Middle frontal gyrus (tissue), 1 donor: Measurements from ENCODE around the gene ARHGEF6.

Source experiments
- DNase-seq: peaks from one replicate; pipeline ENCODE4 v3.0.0-alpha.2; 2015; ENCODE audit warnings: low spot score; ENCODE audit errors: extremely low spot score

ARHGEF6 gene

DNA sequence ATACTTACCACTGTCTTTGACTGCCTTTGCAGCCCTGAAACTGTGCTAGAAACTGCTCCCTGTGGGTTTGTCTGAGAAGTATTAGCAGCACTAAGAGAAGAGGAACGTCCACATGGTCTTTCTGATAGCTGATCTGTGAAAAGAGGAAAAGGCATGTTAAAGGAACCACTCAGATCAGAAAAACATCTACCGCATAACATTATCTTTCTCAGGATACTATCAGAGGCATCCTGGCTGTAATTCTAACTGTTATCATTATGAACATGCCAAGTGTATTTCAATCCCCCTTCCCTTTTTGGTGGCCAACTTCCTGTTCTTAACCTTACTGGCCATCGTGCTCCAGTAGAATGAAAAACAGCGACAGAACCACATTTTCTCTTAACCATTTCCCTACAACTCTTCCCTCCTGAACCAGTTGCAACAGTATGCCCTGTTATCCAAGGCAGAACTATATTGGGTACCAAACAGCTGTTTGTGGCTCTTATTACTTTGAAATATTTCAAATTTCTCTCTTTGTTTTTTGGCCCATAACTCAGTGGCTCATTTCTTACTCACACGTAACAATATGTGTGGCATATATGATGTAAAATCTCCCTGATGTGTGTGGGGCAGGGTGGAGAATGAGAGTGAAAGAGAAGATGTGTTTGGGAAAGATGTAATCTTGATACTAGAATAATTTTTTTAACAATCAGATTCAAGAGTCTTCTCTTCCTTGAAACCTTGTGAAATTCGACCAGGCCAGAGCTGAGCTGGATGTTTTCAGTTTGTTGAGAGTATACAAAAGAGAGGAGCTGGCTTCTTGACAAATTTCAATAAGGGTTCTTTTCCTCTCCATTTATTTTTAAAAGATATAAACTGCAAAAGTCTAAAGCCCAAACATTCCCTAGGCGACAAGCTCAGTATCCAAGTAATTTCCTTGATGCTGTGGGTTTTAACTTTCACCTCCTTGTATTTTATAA, 35.2 kb downstream of the ARHGEF6 start:
- DNase-seq = no peak

DNA sequence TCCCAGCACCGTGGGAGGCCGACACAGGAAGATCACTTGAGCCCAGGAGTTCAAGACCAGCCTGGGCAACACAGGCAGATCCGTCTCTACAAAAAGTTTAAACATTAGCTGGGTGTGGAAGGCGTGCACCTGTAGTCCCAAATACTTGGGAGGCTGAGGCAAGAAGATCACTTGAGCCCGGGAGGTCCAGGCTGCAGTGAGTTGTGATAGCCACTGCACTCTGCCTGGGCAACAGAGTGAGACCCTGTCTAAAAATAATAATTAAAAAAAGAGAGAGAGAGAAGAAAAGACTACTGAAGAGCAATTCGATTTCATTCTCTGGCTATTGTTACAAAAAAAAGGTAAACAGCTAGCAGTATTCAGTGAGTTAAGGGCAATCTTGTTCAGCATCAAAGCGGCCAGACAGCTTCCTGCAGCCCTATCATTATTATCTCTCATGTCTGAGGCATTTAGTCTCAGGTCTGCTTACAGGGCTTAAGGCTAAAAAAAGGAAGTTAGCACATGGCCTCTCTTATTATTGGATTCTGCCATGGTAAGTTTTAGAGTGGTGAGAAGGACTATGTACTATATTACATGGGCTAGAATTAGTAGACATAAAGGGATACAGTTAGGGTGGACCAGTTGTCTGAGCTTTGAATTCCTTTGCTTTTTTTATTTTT, 37.9 kb downstream of the ARHGEF6 start:
- no peak for DNase-seq

DNA sequence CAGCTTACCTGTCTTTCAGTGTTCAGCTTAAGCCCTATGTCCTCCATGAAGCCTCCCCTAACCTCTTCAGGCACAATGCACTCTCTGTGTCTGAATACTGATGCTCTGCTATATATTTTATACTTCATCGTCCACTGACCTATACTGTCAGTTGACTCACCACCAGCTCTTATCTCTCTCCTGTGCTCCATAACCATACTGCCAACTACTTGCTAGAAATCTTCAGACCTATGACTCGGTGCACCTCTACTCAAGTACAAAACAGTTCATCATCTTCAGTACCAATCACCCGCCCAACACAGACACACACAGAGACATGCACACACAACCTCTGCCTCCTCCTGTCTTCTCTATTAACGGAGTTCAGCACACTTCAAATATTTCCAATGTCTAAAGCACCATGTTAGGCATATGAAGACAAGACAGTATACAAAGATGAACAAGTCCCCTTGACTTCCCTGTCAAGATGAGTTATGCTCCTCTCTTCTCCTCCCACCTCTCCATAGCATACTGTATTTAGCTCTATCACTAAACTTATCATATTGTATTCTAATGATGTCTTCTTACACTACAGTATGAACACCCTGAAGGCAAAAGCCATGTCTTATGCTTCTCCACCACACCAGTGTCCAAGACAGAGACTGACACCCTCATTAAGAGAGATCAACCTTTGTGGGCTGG, 42.5 kb downstream of the ARHGEF6 start:
- DNase-seq = no peak

DNA sequence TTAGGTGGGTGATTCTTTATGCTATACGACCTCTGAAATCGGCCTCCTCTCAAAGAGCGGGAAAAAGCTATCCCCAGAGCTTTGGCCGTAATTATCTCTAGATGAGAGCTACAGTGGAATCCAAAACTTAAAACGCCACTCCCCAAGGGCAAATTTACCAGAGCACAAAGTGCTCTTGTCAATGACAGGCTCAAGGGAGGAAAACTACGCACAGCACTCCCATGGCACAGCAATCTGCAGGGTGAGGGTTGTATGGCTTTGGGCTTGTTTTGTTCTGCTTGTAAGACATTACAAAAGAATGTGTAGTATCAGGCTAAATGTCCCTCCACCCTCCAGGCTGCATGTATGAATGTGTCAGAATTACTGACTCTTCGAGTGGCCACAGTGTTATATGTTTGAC, 44.0 kb downstream of the ARHGEF6 start:
- no peak for DNase-seq

DNA sequence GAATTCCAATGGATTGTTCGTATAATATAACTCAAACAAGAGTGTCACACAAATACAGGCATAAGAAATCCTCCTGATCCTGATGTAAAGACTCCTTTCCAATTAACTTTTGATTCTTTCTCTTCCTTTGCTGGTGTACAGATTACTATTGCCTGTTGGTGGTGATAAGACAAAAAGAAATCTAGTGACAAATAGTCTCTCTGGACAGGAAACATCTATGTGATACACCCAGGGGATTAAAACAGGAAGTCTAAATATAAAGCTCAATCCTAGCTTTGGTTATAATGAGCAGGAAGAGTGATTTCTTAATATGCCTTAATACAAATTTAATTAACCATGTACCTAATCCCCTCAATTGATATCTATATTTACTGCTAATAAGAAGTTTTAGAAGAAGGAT, 45.1 kb downstream of the ARHGEF6 start:
- DNase-seq = no peak

DNA sequence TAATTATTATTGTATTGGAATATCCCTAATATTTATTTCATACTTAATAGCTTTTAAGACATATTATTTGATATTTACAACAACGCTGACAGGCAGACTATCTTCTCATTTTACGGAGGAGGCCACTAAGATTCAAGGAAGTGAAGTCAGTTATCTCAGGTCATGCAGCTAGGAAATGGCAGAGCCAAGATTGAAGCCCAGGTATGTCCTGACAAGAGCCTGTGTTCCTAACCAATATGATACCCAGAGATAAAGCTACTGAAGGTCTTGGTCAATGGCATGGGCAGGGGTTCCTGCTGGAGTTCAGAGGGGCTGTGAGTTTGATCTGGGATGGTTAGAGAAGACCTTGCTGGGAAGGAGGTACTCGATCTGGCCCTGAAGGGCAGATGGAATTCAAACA, 47.1 kb downstream of the ARHGEF6 start:
- DNase-seq = no peak

DNA sequence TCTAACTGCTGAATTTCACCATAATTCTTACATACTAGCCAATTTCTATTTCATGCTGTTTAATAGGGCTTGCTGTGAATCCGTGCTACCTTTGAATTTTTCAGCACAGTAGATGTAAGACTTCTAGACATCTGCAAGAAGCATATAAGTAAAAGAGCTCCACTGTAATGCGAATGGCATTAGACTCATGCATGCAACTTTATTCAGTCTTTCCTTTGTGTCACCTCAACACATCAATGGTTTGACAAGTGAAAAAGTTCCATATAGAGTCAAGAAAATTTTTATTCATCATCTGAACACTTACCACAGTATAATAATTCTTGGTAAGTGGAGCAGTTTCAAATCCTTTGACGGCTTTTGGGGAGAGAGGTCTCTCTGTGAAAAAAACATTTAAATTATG, 48.9 kb downstream of the ARHGEF6 start:
- DNase-seq = no peak

DNA sequence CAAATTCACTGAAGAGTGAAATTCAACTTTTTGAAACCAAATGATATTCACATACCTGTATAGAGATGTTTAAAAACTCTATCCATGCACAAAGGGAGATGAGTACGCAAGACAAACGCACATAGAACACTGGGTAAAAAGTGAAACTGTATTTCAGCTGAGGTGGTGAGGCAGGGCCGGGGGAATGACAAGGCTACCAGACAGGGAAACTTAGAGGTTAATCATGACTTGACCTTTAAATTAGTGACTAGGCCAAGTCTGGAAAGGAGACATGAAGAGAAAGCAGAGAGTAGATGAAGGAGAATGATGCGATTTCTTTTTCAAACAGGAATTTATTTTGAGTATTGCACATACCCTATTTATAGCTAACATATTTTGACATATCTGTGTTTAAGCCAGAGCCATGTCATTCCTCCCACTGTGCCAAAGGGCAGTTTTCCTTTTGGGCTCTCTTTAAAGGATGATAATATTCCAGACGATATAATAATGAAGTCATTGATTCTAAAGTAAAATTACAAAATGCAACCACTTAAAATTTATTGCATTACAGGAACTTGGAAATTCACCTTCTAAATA, 49.4 kb downstream of the ARHGEF6 start:
- DNase-seq = no peak

DNA sequence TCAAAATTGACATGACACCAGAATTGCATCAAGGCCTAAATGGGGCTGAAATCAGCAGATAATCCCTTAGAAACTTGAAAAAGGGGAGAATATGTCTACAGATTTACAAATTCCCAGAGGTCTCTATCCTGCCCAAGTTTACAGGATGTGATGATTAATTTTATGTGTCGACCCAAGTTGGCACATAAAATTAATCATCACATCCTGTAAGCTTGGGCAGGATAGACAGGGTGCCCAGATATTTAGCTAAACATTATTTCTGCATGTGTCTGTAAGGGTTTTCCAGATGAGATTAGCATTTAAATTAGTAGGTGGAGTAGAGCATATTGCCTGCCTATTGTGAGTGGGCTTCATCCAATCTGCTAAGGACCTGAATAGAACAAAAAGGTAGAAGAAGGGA, 52.3 kb downstream of the ARHGEF6 start:
- DNase-seq = no peak

DNA sequence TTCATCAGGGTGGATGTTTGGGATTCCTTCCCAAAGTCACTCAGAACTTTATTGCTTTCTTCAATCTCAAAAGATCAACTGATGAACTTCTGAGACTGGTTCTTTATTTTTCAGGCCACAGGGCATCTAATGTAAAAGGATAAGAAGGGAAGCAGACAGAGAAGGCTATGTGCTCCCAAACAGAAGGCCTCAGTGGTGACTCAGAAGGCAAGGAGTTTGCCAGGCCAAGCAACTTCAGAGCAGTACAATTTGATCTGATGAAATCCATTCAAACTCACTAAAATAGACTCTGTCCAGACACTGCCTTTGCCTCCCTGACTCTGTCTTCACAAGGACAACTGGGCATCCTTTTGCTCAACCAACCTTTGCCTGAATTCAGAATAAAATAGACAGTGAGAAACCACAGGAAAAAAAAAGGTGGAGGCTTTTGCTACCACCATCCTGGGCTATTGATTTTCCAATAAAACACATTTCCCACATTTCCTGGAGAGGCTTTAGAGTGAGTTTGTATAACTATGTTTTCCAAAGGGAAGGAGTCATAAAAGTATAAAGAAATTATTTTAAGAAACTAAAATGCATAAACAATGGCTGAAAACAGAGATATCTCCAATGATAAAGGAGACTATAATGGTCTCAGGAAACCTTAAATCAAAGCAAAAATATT, 55.2 kb downstream of the ARHGEF6 start:
- no peak for DNase-seq

DNA sequence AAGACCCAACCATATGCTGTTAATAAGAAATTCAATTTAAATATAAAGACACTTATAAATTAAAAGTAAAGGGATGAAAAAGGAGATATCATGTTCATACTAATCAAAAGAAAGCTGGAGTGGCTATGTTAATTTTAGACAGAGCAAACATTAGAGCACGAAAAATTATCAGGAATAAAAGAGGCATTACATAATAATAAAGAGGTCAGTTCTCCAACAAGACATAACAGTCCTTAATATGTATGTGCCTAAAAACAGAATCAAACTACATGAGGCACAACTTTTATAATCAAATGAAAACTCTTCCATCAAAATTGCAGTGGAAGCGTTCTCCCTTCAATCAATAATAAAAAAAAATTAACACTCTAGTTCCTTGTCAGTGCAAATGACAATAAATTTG, 62.6 kb downstream of the ARHGEF6 start:
- no peak for DNase-seq

DNA sequence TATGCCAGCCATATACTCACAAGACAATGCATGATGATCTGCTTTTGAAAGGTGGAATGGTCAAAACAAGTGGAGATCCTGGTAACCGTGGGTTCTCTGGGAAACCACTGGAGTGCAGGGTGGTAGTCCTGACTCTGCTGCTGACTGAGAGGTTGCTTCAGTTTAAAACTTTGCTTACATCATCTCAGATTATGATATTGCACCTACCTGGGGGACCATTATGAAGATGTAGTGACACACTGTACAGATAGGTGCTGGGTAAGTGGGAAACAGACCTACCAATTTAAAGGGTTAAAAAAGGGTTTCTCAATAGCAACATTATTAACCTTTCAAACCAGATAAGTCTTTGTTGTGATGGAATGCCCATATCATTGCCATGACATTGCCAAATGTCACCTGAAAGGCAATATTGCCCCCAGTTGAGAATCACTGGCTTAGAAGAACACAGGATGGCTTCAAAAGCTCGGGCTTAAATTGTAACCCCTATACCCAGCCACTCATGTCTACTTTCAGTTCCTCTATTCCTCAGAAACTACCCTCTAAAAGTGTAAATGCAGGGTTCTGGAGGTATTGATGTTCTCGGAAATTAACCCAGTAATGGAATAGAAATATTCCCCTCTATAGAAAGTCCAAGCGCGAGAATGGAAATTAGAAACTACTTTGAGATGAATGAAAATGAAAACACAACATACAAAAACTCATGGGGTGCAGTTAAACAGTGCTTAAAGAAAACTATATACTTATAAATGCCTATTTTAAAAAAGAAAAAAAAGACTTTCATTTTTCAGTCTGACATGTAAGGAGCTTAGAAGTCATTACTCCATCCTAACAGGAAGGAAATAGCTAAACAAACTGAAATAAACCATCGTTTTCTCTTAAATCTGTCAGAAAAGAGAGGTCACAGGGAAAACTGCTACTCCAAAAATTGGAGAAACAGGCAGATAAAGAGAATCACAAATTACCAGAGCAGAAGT, 65.8 kb downstream of the ARHGEF6 start:
- no peak for DNase-seq

DNA sequence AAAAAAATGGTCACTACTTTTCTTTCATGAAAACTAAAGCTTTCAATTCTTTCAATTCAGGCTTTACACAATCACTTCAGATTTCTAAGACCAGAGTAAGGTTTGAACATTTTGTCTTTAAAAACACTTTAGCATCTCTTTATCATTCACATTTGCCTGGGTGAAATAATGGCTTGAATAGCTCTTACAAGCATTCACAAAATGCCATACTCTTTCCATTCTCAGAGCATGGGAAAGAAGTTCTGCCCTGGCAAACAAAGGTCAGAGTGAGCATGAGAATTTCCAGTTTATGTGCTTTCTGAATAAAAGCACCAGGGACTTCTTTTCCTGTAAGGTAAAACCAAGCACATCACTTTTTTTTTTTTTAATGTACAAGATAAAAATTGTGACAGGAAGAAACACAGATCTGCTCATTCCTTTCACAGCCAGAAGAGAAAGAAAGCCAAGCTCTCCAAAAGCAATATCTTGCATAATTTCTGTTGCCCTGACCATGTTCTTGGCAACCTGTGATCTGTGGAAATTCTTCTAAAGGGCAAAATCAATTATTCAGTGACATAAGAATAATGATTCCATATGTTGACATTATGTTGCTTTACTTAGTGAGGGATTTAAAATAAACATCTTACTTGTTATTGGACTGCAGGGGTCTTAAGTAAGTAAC, 68.0 kb downstream of the ARHGEF6 start:
- DNase-seq = no peak

DNA sequence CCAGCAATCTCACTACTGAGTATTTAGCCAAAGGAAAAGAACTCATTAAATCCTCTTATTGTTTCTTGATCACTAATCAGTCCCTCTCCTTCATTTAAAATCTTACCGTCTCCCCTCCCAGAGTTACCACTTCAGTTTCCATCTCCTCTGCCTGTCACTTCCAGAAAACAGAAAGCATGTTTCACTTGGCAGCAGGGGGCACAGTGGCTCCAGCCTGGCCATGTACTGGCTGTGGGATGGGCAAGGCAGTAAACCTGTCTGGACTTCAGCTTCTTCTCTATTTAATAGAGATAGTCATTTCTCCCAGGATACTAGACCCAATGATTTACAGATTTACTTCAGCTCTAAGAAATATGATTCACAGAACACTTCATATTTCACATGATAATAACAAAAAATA, 69.6 kb downstream of the ARHGEF6 start:
- no peak for DNase-seq

DNA sequence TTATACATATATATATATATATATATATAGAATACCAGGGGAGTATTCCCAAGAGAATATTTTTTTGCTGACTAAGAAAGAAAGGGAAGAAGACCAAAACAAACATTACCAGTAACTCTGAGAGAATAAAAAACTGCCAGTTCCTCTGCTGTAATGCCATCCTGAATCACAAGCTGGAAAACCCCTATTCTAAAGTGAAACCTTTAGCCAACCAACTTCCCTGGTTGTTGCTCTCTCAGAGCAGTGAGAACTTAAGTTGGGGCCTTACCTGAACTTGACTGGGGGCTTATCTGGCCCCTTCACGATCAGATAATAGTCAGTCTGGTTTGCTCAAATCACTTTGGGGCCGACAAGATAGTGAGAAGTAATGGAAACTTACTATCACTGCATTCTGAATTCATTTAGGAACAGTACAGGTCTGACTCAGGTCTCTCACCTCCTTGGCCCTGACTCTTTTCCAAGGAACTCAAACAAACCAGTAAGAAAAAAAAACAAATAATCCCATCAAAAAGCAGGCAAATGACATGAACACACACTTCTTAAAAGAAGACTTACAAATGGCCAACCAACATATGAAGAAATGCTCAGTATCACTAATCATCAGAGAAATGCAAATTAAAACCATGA, 70.3 kb downstream of the ARHGEF6 start:
- DNase-seq = no peak

DNA sequence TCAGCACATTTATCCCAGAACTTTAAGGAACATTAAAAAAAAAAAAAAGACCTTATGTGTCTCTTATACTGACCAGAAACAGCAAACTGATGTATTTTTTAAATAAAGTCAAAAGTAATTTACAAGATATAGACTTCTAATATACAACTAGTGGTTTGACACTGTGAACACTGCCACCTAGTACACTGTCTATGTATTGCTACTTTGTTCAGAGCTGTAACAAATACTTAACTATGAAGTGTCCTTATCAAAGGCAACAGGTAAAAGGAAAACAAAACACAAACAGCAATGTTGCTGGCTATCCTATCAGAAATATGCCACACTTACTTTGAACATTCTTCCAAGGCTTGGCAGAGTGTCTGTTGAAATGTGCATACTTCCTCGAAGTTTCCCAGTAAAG, 72.4 kb downstream of the ARHGEF6 start:
- no peak for DNase-seq

DNA sequence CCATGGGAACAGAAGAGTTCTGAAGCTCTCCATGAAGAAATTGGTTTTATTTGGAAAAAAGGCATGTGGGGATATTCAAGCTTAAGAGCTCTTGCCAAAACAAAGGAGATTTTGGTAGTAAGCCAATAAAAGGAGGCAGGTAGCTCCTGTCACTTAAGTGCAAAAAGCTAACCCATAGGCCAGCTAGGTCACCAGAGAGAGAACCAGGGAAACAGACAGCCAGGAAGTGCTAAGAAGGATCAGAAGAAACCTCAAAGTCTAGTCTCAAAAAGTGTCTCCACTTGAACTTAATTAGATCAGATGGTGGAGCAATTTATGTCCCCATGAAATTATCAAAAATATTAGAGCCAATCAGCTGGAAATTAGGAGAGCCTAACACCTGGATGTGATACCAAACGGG, 83.6 kb downstream of the ARHGEF6 start:
- no peak for DNase-seq

DNA sequence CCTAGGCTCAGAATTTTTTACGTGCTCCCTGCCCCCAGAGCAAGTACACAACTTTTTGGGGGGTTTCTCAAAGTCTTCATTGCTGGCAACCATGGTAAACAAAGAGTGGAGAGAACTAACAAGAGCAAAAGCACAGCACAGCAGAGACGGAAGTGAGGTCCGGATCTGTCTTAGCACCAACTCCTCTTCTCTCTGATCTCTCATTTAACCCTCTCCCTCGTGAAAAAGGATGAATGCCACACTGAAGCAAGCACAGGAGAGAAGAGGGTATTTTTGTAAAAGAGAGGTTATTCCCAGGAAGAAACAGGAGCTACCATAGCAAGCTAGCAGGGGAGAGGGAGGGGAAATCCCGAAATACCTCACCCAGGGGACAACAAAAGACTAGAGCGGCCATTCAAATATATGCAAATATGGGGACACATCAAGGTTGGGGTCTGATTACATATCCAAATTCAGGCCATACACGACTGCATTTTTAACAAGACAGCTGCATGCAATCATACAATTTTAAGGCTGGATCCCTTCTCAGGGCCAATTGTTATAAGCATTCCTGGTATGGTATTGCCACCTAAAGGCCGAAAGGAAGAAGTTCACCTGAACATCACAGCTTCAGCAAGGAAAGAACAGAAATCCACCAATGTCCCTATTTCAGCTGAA, 86.2 kb downstream of the ARHGEF6 start:
- DNase-seq = no peak

DNA sequence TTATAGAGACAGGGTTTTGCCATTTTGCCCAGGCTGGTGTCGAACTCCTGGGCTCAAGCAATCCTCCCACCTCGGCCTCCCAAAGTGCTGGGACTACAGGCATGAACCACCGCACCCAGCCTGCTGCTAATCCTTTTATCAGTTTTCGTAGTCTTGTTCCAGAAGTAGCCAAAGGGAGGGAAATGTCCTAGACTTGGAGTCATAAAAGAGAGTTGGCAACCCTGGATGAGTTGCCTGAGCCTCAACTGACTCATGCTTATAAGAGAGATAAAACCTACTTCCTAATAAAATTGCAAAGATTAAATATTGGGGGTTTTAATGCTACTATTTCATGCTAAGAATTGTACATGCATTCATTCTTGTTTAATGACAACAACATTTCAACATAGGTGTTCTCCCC, 88.5 kb downstream of the ARHGEF6 start:
- no peak for DNase-seq
